ENCODE measurements around the gene NADK2. TPM values are rescaled to one million over a fixed set of nuclear protein-coding genes. Genes with fewer than 3 reads are reported as not detected.
A peak's percentile ranks its signal among the peaks of the same experiment; 100 is the strongest.

Gene NADK2
- total RNA-seq, 2 donors from 2014 or later: 17.9 to 30.4 TPM

DNA sequence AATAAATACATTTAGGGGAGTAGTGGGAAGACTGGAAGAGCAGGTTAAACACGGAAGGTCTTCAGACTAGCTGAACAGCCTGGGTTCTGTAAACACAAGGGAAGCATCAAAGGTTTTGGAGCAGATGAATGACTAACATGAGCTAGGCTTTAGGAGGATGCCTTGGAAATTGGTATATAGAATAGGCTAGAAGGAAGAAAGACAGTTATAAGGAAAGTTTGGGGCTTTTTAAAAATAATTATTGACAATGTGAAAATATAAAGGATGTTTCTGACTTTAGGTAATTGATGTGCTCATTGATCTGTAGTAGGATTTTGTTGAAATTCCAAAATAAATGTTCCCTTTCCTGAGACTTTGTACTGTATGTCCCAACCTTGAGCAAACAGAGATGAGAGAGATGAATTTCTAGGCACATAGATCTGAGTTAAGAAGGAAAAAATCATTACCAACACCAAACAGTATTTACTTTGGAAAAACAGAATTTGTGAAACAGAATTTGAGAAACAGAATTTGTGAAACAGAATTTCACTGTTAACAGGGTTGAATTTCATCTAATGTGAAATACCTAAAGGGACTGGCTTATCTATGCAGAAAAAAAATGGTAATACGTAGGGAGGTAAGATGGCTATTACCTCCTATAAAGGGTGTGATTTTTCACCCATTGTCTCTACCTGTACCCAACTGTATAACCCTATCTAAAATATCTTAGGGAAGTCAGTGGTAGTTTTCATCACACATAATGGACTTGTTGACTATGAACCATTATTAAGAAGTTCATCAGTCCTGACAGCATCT lies 61.0 kb downstream of the NADK2 start:
- Histone ChIP-seq H3K9me3 (no peaks in the 10 kb centered on the region), H3K27ac (no peak overlapping the region), H3K36me3 (peaks cover 7% of the 10 kb centered on the region), H3K4me3 (no peak overlapping the region), H3K27me3 (no peaks in the 10 kb centered on the region), H3K4me1 (no peaks in the 10 kb centered on the region)
- DNase-seq (ENCODE audit: low spot score): no peak
- TF ChIP-seq, protein P1, sequence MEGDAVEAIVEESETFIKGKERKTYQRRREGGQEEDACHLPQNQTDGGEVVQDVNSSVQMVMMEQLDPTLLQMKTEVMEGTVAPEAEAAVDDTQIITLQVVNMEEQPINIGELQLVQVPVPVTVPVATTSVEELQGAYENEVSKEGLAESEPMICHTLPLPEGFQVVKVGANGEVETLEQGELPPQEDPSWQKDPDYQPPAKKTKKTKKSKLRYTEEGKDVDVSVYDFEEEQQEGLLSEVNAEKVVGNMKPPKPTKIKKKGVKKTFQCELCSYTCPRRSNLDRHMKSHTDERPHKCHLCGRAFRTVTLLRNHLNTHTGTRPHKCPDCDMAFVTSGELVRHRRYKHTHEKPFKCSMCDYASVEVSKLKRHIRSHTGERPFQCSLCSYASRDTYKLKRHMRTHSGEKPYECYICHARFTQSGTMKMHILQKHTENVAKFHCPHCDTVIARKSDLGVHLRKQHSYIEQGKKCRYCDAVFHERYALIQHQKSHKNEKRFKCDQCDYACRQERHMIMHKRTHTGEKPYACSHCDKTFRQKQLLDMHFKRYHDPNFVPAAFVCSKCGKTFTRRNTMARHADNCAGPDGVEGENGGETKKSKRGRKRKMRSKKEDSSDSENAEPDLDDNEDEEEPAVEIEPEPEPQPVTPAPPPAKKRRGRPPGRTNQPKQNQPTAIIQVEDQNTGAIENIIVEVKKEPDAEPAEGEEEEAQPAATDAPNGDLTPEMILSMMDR (IDR thresholded peaks at IDR 0.05): no peak

DNA sequence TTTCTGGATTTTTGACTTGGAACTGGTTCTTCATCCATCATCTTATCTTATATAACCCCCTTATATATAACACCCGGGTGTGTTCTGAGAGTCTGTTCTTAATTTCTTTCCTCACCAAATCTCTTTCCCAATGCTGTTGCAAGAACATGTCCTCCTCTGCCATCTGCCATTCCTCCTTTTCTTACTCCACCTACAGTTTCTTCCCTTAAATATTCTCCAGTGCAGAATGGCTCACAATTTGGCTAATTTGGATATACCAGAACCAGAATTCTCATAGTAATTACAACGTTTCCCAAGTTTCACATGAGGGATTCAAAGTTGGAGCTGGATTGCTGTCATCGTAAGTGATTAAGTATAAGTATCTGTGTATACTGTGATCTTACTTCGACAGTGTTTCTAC lies 61.8 kb downstream of the NADK2 start:
- Histone ChIP-seq H3K36me3 (peaks cover 7% of the 10 kb centered on the region), H3K4me3 (no peak overlapping the region), H3K9me3 (no peaks in the 10 kb centered on the region), H3K27me3 (no peaks in the 10 kb centered on the region), H3K27ac (no peak overlapping the region), H3K4me1 (no peaks in the 10 kb centered on the region)
- DNase-seq (ENCODE audit: low spot score): no peak
- TF ChIP-seq, protein P1 (IDR thresholded peaks at IDR 0.05): no peak

DNA sequence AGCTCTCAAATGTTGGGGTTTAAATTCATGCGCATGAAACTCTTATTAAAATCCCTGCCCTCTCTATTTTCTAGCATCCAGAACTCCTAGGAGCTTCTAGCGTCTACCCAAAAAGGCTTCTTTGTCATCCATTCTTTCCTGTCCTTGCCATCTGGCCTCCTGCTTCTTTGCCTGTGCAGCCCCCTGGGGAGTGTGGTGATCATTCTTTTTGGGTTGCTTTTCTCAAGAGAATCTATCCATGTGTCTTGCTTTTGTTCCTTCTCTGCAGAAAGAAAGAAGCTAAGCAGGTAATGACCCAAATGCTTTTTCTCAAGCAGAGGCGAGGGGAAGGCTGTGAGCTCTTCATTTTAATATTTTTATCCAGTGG lies 63.2 kb downstream of the NADK2 start:
- Histone ChIP-seq H3K27ac (no peak overlapping the region), H3K4me3 (no peak overlapping the region), H3K36me3 (peaks cover 18% of the 10 kb centered on the region), H3K4me1 (no peaks in the 10 kb centered on the region), H3K27me3 (no peaks in the 10 kb centered on the region), H3K9me3 (no peaks in the 10 kb centered on the region)
- DNase-seq (ENCODE audit: low spot score): no peak
- TF ChIP-seq, protein P1 (IDR thresholded peaks at IDR 0.05): no peak

- peaks cover 24% of the 10 kb centered on the region for H3K36me3 ChIP-seq
- TF ChIP-seq, protein P1 (IDR thresholded peaks at IDR 0.05): peak; percentile 34 to 72
- H3K4me1 ChIP-seq: no peaks in the 10 kb centered on the region
- no peak for DNase-seq (ENCODE audit: low spot score)
- H3K27ac ChIP-seq: no peak overlapping the region
- no peaks in the 10 kb centered on the region for H3K27me3 ChIP-seq
- no peak overlapping the region for H3K4me3 ChIP-seq
- no peaks in the 10 kb centered on the region for H3K9me3 ChIP-seq
These were observed 63.8 kb downstream of the NADK2 start for GRCh38 chr5:36177715-36178523.

DNA sequence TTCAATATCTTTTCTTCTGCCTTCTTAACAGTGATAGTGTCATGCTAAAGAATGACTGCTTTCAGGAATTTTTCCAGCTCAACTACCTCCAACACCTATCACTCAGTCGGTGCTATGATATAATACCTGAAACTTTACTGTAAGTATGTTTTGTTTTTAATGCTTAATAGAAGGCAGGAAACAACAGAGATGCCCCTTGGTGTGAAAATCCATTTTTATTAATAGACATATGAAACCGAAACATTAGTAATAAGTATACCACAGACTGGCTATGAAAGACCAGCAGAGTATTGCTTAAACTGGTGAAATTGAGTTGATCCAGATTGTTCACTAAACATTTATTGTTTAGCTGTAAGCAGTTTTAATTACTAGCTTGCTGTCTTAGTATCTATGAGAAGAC lies 64.6 kb downstream of the NADK2 start:
- no peak for DNase-seq (ENCODE audit: low spot score)
- peaks cover 31% of the 10 kb centered on the region for H3K36me3 ChIP-seq

More for the DNA sequence above, 64.6 kb downstream of the NADK2 start:
- Histone ChIP-seq H3K9me3 (no peaks in the 10 kb centered on the region), H3K27ac (no peak overlapping the region), H3K27me3 (no peaks in the 10 kb centered on the region), H3K4me1 (no peaks in the 10 kb centered on the region), H3K4me3 (no peak overlapping the region)
- TF ChIP-seq, protein P1 (IDR thresholded peaks at IDR 0.05): no peak

Data from right atrium auricular region (tissue), 2 donors.